Cardiac septum (tissue), 1 donor: ENCODE results near the gene CCDC127. TPM values are rescaled to one million over a fixed set of nuclear protein-coding genes. Genes with fewer than 3 reads are reported as not detected.
"Not testable (repeated sequence)": the region's sequence is repeated elsewhere in the genome, so short reads cannot be mapped to it uniquely, and the experiment has no call there.

Experiments
- DNase-seq: peaks from one replicate; pipeline ENCODE4 v3.0.0-alpha.2; 2020; ENCODE audit warnings: low spot score
- intact Hi-C: fragments of 100-400 bp; cut with DNase I; formaldehyde crosslinking; loops from one replicate; pipeline ENCODE4 v1.14.0; 2022
- total RNA-seq: library from RNA; stranded (reverse); fragmentation: NEBNext Ultra II Directional; extraction: Animal tissue kit (Norgen Biotek cat#: 25700); gene quantifications from one replicate; pipeline ENCODE4 v1.2.1, GENCODE V29; 2021
- donor health status: DM: no; HTN: no; CAD: no.

CCDC127 gene
- total RNA-seq, 1 donor from 2014 or later, result 9.6 TPM

- DNase-seq, result no peak
- intact Hi-C loops, result loop anchor here (1.0 kb wide), 1 partner anchor 16 kb away; the partner anchor contains the start of gene LRRC14B
Observed at GRCh38 chr5:206927-207536, 10.9 kb downstream of the CCDC127 start.

- DNase-seq, result no peak
- intact Hi-C loops, result loop anchor here (1.0 kb wide), 1 partner anchor 15 kb away; the partner anchor contains the start of gene LRRC14B
Observed at GRCh38 chr5:206406-206805, 11.5 kb downstream of the CCDC127 start.

GRCh38 chr5:204966-205670, 12.8 kb downstream of the CCDC127 start:
- DNase-seq, result no peak
- intact Hi-C loops, result no loop called here

GRCh38 chr5:204462-204861, 13.5 kb downstream of the CCDC127 start:
- intact Hi-C loops, result no loop called here
- DNase-seq, result no peak

GRCh38 chr5:204001-204400, 14.0 kb downstream of the CCDC127 start:
- DNase-seq, result no peak
- intact Hi-C loops, result no loop called here

GRCh38 chr5:203246-203930, 14.6 kb downstream of the CCDC127 start:
- no peak for DNase-seq
- intact Hi-C loops, result no loop called here

- intact Hi-C loops, result no loop called here
- DNase-seq, result no peak
Observed at GRCh38 chr5:201672-202071, 16.3 kb downstream of the CCDC127 start.

GRCh38 chr5:200985-201384, 17.0 kb downstream of the CCDC127 start:
- DNase-seq, result no peak
- intact Hi-C loops, result no loop called here

GRCh38 chr5:199950-200645, 17.9 kb downstream of the CCDC127 start:
- no peak for DNase-seq
- intact Hi-C loops, result no loop called here

- intact Hi-C loops, result no loop called here
- DNase-seq, result no peak
Observed at GRCh38 chr5:199197-199949, 18.6 kb downstream of the CCDC127 start.

GRCh38 chr5:198516-199196, 19.3 kb downstream of the CCDC127 start:
- no peak for DNase-seq
- intact Hi-C loops, result no loop called here

- intact Hi-C loops, result no loop called here
- no peak for DNase-seq
Observed at GRCh38 chr5:197892-198489, 20.0 kb downstream of the CCDC127 start.

GRCh38 chr5:197031-197430, 20.9 kb downstream of the CCDC127 start:
- DNase-seq, intact Hi-C loops: not testable (repeated sequence)

- intact Hi-C loops, result no loop called here
- DNase-seq, result no peak
Observed at GRCh38 chr5:196350-196749, 21.6 kb downstream of the CCDC127 start.

- intact Hi-C loops, result no loop called here
- DNase-seq, result peak; percentile 71
Observed at GRCh38 chr5:195401-196160, 22.4 kb downstream of the CCDC127 start.

GRCh38 chr5:194603-195209, 23.2 kb downstream of the CCDC127 start:
- intact Hi-C loops, result no loop called here
- peak; percentile 74 for DNase-seq

GRCh38 chr5:194102-194501, 23.9 kb downstream of the CCDC127 start:
- intact Hi-C loops, result no loop called here

More at GRCh38 chr5:194102-194501, 23.9 kb downstream of the CCDC127 start:
- DNase-seq, result peak; percentile 77
